HG03175 (cell line): ENCODE results near the gene PRRX1.

Experiments
- ATAC-seq: cut with Tn5 transposase; IDR thresholded peaks from one replicate; pipeline ENCODE4 v1.9.1; 2021; ENCODE audit warnings: mild to moderate bottlenecking, moderate library complexity; ENCODE audit not compliant: unreplicated experiment

Gene PRRX1

DNA sequence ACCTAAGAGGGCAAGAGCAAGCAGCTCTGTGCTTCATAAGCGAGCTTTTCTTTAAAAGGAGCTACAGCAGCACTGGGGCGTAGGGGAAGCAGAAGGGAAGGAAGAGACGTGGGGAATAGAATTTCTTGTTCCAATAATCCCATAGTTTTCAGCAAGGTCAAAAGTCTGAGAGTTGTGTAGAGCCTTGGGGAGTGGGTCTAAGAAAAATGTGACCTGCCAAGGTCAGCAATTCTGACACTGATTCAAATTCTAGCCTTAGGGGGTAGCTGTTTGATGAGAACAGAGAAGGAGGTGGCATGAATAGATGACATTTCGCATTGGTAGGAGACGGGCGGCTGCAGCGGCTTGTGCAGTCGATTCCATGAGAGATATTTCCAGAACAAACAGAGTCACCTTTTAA is 22.4 kb downstream of the PRRX1 start:
- ATAC-seq, result no peak

DNA sequence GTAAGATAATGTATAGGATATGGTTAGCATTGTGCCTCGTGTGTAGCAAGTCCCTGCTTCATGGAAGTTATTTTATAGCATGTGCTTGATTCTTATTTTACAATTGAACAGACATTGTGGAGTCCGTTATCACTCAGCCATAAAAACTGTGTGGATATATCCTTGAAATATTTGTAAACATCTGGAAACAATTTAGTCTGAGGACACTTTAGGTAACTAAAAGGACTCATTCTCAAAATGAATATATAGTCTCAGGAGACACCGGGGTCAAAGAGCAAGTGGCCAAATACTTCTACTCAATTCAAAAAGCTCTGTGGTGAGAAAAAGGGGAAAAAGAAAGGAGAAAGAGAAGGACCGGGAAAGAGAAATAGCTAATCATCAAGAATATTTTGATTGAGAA is 23.7 kb downstream of the PRRX1 start:
- ATAC-seq, result no peak

DNA sequence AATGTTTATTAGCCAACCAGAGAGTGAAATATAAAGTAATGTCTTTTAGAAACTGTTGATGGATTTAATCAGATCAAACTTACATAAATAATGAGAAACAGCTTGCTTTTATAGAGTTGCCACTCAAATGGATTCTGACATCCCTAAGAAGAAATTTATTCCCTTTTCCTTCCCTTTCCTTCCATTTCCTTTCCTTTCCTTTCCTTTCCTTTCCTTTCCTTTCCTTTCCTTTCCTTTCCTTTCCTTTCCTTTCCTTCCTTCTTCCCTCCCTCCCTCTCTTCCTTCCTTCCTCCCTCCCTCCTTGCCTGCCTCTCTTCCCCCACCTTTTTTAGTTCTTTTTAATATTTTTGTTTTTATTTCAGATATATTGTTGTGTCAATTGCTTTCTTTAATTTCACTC is 27.3 kb downstream of the PRRX1 start:
- ATAC-seq, result no peak

DNA sequence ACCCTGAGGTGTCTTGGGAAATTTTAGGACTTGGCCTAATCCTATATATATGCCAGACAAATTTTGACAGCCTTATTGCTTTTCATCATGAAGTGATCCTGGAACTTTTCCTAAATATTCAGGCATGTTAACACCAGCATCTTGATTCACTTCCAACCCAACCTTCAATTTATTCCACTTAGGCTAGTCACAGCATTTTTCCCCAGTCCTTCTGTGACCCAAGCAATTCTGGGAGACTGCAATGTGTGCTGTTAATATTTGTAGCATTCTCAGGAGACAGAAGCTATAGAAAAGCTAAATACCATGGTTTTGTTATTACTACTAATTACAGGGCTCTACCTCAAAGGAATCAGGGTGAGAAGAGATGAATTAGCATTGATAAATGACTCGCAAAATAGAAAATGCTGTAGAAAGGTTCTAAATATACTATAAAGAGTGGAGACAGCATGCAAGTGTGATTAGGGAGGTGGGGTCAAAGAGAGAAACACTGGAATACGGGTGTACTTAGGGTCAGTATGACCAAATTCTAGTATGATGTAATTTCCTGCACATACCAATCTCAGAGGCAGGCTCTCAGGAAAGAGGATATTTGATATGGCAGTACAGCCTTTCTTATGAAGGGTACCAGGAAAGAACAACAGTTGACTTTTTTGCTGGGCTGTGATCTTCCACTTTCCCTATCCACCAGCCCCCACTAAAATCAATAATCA is 29.1 kb downstream of the PRRX1 start:
- no peak for ATAC-seq

DNA sequence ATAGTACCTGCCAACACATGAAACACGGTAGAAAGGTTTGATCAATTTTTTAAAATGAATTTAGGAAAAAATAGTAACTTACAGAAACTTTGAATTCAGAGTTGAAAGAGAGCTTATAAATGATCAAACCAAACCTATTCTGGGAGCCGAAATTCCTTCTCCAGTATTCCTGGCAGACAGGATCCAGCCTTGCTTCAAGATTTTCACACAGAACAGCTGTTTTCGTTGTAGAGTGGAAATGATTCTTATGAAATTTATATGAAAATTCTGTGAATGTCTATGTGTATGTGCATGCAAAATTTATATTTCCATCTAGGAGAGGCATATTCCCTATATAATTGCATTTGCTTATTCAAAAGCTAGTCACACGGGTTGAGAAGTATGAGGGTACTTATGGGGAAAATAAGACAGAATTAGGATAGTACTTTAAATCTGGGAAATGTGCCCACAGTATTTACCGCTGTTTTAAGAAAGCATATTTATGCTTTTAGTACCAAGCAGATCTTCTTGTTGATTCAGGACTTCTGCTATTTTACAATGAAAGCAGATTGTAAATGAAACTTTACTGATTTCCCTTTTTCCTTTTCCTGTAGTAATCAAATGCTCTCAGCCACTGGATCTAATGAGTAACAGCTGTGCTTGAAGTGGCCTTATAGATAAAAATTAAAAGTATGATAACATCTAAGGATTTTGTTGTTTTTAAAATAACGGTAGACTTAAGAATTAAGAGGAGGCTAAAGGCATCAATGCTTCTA is 30.4 kb downstream of the PRRX1 start:
- no peak for ATAC-seq

DNA sequence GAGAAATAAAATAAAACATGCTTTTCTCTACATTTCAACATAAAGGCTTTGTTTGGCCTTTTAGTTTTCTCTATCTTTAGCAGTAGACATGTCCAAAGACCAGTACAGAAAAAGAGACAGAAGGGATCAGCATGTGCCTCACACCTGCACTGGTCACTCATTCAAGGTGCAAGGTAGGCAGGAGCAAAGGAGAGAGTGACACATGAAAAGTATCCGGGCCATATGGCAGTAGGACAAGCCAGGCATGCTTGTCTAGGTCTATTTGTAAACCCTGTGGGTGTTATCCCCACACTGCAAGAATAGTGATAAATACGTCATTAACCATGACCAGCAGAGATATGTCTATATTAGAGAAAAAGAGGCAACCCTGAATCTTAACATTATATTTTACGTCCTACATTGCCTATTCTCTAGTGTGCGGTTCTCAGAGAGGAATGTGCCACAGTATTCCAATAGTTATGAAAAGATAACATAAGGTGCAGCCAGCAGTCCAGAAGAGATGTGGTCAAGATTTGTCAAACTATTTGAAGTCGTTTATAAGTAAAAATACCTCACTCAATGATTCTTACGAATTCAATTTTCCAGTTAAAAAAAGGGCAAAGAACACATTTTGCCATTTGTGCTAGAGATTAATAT is 32.1 kb downstream of the PRRX1 start:
- no peak for ATAC-seq

DNA sequence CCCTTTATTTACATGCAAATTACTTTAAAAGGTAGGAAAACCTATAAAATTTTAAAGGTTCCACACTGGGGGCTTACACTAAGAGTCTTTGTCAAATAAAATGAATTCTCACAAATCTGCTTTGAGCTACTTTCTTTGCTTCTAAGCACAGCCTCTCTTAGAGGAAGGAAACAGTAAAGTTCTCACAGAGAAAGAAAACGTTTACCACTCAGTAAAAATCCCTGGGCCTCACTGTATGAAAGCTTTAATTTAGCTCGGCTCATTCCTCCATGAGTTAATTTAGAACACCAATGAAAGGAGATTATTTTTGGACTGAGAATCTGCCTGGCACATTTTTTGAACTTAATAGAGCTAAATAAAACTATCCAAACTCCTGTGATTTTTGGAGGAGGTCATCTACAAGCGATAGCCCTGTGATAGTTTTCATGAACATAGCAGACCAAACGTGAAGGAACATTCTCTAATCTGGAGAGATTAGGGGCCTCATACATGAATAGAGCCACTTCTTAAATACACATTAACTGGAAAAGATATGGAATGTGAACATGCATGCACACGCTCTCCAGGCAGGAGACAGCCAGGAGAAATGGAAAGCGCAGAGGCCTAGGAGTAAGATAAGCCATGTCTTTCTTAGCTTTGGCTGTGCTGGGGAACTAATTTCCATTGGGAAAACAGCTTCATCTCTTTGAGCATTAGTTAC is 32.8 kb downstream of the PRRX1 start:
- ATAC-seq, result no peak

DNA sequence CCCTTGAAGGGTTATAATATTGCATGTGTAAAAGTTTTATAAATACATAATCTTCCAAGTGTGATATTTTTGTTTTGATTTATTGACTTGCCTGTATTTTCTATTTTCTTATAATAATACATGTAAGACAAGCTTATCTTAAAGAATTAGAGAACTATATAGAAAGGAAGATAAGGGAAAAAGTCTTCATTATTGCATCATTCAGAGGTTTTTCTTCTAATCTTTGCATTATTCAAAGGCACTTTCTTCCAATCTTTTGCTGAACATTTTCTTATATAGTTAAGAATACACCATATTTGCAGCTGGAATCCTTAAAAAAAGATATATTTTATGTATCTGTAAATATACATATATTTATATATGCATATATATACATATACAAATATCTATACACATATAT is 33.4 kb downstream of the PRRX1 start:
- ATAC-seq, result no peak

DNA sequence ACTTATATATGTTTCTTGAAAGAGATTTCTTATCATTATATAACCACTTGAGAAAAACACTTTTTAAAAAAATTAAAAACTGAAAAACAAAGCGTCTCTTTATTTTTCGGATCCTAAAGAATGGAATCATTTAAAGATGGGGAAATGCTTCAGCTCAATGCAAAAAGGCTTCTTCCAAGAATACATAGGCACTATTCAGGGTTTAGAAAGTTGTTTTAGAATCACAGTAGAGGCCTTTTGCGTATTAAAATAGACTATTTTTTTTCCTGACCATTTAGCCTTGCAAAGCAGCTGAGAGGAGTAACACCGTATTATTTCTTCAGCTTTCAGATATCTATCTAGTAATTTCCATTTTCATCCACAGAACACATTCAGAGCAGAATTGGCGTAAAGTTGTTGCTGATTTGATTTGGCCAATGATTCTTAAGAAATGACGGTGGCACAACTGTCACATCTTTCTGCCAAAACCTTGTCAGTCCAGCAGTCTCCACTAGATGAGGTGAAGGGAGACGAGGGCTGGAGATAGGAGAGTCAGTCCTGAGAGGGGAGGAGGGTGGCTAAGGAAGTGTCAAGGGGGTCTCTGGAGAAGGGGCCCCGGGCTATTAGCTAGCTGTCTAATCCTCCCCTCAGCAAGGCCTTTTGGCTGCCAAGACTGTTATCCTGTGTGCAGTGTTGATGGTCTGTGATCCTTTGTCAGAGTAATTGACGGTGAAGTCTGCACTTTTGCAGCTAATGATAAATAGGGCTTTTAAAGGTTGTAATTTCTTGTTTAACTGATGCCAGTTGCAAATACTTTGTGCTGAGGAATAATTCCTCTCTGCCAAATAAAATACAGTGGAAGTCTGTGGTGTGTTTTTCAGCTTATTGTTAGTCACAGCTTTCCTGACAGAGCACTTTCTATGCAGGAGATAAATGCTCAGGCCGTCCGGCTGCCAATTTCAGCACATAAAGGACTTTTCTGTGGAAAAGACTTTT is 34.7 kb downstream of the PRRX1 start:
- ATAC-seq, result no peak

DNA sequence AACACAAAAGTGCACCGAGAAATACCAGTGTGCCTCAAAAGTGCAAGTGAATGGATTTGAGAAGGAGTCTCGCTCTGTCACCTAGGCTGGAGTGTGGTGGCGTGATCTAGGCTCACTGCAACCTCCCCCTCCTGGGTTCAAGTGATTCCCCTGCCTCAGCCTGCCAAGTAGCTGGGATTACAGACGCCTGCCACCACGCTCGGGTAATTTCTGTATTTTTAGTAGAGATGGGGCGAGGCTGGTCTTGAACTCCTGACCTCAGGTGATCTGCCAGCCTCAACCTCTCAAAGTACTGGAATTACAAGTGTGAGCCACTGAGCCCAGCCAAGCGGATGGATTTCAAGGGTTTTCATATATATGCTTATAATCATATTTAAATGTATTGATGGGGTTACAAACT is 35.8 kb downstream of the PRRX1 start:
- no peak for ATAC-seq

DNA sequence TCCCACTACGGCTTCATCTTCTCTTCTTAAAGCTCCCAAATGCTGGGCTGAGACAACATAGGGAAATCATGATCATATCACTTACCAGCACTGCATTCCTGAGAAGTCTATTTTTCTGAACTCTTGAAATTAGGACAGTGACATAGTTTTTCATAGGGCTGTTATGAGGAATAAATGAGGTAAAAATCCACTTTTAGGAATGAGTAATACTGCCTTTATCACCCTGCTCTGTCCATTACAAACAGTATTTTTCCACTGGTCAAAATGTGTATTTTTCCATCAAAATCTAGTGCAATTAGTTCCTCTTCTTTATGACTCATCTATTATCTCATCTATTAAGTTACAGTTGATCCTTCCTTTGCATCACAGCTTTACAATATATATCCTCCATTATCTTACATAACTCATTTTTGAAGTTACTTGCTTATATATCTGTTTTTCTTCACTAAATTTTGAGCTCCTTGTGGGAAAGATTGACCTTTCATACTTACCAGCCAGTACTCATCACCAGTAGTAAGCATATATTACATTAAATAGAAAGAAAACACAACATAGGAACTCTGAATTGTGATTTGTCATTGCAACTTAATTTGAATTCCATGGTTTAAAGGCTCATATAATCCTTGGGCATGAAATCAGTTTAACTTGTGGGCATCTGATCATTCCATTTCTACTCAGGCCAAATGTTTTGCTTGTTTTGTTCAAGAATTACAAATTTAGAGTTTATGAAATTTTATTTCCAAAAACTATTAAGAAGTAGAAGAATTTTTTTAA is 37.1 kb downstream of the PRRX1 start:
- ATAC-seq, result no peak

DNA sequence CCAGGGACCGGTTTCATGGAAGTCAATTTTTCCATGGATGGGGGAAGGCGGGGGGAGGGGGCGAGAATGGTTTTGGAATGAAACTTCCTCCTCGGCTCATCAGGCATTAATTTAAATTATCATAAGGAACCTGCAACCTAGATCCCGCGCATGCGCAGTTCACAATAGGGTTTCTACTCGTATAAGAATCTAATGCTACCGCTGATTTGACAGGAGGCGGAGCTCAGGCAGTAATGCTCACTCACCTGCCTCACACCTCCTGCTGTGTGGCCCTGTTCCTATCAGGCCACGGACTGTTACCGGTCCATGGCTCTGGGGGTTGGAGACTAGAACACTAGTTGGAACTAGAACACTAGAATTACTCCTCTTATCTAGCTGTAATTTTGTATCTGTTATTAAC is 38.0 kb downstream of the PRRX1 start:
- no peak for ATAC-seq

DNA sequence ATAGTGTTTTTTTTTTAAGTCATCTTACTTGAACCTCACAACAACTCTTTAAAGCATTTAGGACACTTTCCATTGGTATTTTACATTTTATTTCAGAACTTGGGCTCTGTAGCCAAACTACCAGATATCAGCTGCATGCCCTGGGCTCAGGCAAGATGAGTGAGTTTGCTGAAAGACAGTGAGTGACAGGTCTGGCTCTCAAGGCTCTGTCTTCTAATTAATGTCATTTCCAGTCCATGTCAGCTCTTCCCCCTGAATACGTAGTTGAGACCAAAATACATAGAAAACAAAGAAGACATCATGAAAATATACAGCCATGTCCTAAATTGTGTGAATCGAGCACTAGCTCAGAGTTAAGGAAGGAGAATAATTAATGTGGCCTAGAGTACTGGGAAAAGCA is 39.7 kb downstream of the PRRX1 start:
- ATAC-seq, result no peak

DNA sequence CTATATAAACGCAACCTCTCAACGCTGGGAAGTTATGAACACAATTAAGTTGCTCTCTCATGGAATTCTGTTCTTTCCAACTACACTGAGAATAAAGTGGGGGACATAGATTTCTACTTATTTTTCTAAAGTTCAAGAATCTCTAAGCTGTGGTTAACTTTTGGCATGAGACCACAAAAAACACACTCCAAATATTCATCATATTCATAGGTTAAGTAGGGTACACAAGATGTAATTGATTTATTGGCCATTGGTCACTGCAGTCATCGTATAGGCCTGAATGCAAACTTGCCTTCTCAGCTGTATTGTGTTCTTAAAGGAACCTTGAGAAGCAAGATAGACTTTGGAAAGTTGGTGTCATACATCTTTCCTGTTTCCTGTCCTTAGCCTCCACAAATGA is 40.3 kb downstream of the PRRX1 start:
- ATAC-seq, result no peak

DNA sequence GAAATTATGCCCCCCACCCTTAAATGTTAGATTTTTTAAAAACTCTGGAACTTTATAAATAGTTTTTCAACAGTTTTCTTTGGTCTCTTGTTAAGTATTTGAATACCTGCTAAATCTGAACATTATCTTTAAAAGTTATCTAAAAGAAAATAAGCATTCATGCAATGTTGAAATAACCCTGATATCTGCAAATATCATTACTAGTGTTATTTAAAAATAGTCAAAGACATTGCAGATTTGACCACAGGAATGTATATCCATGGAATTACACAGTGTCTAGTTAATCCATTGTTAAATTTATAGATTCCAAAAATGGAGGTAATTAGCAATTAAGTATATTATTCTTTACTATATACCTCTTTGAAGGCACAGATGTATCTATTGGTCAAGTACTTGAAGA is 42.0 kb downstream of the PRRX1 start:
- no peak for ATAC-seq

DNA sequence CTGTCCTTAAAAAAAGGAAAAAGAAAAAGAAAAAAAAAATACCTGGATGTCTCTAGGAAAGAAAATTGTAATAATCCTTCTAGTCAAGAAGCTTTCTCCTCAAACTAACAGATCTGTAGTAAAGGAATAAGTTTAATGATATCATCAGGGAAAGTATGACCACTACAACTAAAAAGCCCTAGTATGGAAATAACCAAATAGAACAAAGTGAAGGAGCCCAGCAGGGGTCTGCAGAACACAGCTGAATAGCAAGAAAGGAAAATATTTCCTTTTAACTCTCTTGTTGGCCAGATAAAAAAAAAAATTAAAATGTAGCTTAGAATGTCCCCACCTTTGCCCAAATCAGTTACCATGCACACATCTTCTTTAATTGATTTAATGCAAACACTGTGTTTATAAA is 43.2 kb downstream of the PRRX1 start:
- ATAC-seq, result no peak

DNA sequence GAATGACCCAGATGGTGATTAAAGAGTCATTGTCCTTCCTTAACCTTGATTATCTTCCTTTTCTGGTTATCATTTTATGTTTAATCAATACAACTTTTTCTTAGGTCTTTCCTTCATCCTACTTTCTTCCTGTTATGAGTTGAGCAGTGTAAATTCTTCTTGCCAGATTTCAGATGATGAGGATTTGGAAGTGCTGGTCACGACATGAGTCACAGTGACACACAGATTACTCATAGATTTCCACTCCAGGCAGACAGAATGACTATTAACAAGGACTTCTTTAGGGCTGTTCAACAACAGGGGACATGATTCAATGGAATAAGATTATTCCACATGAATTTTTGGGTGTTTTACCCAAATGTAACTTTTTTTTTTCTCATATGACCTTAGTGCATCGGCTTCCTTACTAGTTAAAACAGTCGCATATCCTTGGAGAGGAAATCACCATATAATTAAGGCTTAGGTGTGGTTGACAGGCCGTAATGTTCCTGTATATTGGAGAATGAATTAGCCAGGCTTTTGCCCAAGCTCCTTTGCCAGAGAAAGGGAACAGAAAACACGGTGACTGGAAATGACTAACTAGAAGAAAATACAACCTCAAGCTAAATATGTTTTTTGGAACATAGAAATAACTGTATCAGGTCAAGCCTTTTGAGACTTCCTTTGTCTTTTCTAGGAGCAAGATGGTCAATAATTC is 44.2 kb downstream of the PRRX1 start:
- no peak for ATAC-seq

DNA sequence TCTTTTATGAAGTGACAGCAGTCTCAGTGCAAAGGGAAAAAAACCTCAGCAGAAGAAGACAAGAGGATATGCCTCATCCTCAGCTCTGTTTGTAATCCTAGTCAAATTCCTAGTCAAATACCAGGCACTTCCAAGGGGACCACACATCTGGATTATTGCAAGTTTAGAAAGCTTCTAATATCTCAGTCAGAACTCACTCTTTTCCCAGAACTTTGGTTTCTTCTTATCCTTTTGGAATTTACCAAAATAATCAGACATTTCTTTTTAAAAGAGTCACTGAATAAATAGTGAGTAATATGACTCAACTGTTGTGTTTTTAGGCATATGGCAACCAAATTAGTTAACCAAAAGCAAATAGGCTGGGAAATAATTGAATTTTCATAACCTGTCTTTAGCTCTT is 47.8 kb downstream of the PRRX1 start:
- no peak for ATAC-seq

DNA sequence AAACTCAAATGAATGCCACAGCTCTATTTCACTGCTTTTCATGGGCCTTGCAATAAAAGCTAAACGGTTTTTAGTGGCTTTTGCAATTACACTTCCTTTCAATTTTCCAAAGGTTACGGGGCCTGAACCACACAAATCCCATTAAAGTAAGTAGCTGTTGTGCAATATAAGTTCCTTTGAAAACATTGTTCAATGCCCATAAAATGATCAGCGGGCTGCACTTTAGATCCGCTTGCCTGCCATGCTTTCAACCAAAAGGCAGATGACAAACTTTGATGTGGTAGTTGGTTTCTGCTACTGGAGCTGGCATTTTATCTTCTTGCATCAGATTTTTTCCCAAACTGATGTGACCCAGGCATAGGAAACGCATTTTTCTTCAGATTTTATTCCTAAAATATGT is 50.2 kb downstream of the PRRX1 start:
- no peak for ATAC-seq
